Hepatocyte (in vitro differentiated cells): ENCODE data around the gene ARHGAP1.

Experiments
- EZH2 ChIP-seq: fragments of 200-600 bp; sonication (generic); IDR thresholded peaks from 2 replicates; pipeline ENCODE4 v1.6.1; 2016; ENCODE audit warnings: antibody characterized with exemption, mild to moderate bottlenecking, borderline replicate concordance
- EZH2phosphoT487 ChIP-seq: fragments of 200-600 bp; sonication (generic); IDR thresholded peaks from one replicate; pipeline ENCODE4 v1.6.1; 2018; ENCODE audit warnings: antibody characterized with exemption, mild to moderate bottlenecking, low read depth, moderate library complexity; ENCODE audit not compliant: unreplicated experiment, severe bottlenecking
- TF ChIP-seq, protein P1 (sequence below): fragments of 200-600 bp; sonication (generic); IDR thresholded peaks from 2 replicates; pipeline ENCODE4 v1.5.1; 2016; ENCODE audit warnings: antibody characterized with exemption, mild to moderate bottlenecking; ENCODE audit not compliant: poor library complexity

DNA sequence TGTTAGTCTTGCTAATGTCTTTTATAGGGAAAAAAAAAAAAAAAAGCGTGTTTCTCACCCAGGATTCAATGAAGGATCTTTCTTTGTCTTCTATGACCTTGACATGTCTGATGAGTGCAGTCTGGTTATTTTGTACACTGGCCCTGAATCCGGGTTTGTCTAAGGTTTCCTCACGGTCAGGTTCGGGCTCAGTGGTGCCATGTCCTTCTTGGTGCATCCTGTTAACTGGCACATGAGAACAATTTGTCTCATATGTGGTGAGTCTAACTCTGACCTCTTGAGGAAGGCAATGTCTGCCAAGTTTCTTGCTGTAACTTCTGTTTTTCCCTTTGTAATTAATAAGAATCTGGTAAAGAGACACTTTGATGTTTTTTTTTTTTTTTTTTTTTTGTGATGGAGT, 31.1 kb upstream of the ARHGAP1 start:
- TF ChIP-seq, protein P1, sequence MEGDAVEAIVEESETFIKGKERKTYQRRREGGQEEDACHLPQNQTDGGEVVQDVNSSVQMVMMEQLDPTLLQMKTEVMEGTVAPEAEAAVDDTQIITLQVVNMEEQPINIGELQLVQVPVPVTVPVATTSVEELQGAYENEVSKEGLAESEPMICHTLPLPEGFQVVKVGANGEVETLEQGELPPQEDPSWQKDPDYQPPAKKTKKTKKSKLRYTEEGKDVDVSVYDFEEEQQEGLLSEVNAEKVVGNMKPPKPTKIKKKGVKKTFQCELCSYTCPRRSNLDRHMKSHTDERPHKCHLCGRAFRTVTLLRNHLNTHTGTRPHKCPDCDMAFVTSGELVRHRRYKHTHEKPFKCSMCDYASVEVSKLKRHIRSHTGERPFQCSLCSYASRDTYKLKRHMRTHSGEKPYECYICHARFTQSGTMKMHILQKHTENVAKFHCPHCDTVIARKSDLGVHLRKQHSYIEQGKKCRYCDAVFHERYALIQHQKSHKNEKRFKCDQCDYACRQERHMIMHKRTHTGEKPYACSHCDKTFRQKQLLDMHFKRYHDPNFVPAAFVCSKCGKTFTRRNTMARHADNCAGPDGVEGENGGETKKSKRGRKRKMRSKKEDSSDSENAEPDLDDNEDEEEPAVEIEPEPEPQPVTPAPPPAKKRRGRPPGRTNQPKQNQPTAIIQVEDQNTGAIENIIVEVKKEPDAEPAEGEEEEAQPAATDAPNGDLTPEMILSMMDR = no peak
- TF ChIP-seq EZH2 (no peak), EZH2phosphoT487 (no peak)
